H1 (cell line): ENCODE results near the gene ITGA6. TPM values are rescaled to one million over a fixed set of nuclear protein-coding genes. Genes with fewer than 3 reads are reported as not detected.

Experiments used
- CTCF ChIA-PET: fragments of 300-600 bp; sonication (Branson Sonifier 250); formaldehyde crosslinking; loops from one replicate; lab custom pipeline; 2021; ENCODE audit not compliant: partially characterized antibody; lab: Charles Lee
- POLR2A ChIA-PET: fragments of 300-600 bp; sonication (Branson Sonifier 250); formaldehyde crosslinking; loops from one replicate; lab custom pipeline; 2021; ENCODE audit warnings: inconsistent platforms; ENCODE audit not compliant: partially characterized antibody; lab: Charles Lee
- DNase-seq, 2 experiments: peaks; one replicate each; pipeline versions ENCODE4 v3.0.0 to v3.0.0-alpha.2; 2010 to 2022; ENCODE audit warnings: low spot score in 2 of 2, low read depth in 1 of 2, mixed read lengths in 1 of 2
- FAIRE-seq: peaks from 2 replicates; lab custom pipeline; 2011; peaks lifted over from hg19 to GRCh38; lab: Jason Lieb, UNC
- H2AFZ ChIP-seq: 2 replicates; pipeline ENCODE4 v1.8.1; 2012; ENCODE audit warnings: low read length, inconsistent platforms
- H2AK5ac ChIP-seq: 2 replicates; pipeline ENCODE4 v1.6.1; 2013; ENCODE audit warnings: low read depth, low read length
- H2BK120ac ChIP-seq: replicated peaks from 2 replicates; pipeline ENCODE3; 2013; ENCODE audit warnings: low read depth, low read length, inconsistent platforms
- H2BK12ac ChIP-seq: 2 replicates; pipeline ENCODE4 v1.6.1; 2013; ENCODE audit warnings: low read depth, low read length
- H2BK15ac ChIP-seq: 2 replicates; pipeline ENCODE4 v1.6.1; 2013; ENCODE audit warnings: low read length
- H2BK20ac ChIP-seq: 2 replicates; pipeline ENCODE4 v1.6.1; 2013; ENCODE audit warnings: low read length
- H2BK5ac ChIP-seq: 2 replicates; pipeline ENCODE4 v1.6.1; 2013; ENCODE audit warnings: low read depth, low read length
- H3K14ac ChIP-seq: 2 replicates; pipeline ENCODE4 v1.6.1; 2013; ENCODE audit warnings: inconsistent platforms; ENCODE audit not compliant: insufficient read length
- H3K18ac ChIP-seq: 2 replicates; pipeline ENCODE4 v1.6.1; 2013; ENCODE audit warnings: low read length; ENCODE audit errors: extremely low read depth
- H3K23ac ChIP-seq: 2 replicates; pipeline ENCODE4 v1.6.1; 2013; ENCODE audit warnings: inconsistent platforms; ENCODE audit not compliant: insufficient read length
- H3K23me2 ChIP-seq: 2 replicates; pipeline ENCODE4 v1.6.1; 2013; ENCODE audit warnings: low read depth, low read length
- H3K27ac ChIP-seq: 2 replicates; pipeline ENCODE4 v1.6.1; 2011; ENCODE audit warnings: low read depth, low read length, inconsistent platforms
- H3K27me3 ChIP-seq, 4 experiments: replicated peaks in 1 of 4; 1 replicate in 1 of 4; 2 replicates in 3 of 4; pipeline versions ENCODE4 v1.6.1 to v1.8.1; 2011 to 2013; ENCODE audit warnings: low read length in 3 of 4, mild to moderate bottlenecking in 3 of 4, inconsistent platforms in 2 of 4, mixed read lengths in 2 of 4, moderate library complexity in 1 of 4; ENCODE audit not compliant: control insufficient read depth in 3 of 4, insufficient read depth in 3 of 4; ENCODE audit errors: extremely low read depth in 1 of 4
- H3K36me3 ChIP-seq, 4 experiments: 2 replicates each; pipeline versions ENCODE4 v1.6.1 to v1.8.1; 2011 to 2013; ENCODE audit warnings: mild to moderate bottlenecking in 4 of 4, low read length in 3 of 4, moderate library complexity in 2 of 4, control low read depth in 1 of 4, inconsistent platforms in 1 of 4; ENCODE audit not compliant: insufficient read depth in 4 of 4, control insufficient read depth in 2 of 4
- H3K4ac ChIP-seq: replicated peaks from 2 replicates; pipeline ENCODE3; 2013; ENCODE audit warnings: low read length, low read depth, mixed read lengths, inconsistent platforms; ENCODE audit not compliant: insufficient read length
- H3K4me1 ChIP-seq, 4 experiments: replicated peaks in 1 of 4; 1 replicate in 1 of 4; 2 replicates in 3 of 4; pipeline versions ENCODE4 v1.6.1 to v1.8.1; 2011 to 2013; ENCODE audit warnings: low read length in 3 of 4, inconsistent platforms in 2 of 4, mixed read lengths in 1 of 4; ENCODE audit not compliant: insufficient read depth in 4 of 4, control insufficient read depth in 3 of 4
- H3K4me2 ChIP-seq, 2 experiments: 2 replicates each; pipeline versions ENCODE4 v1.6.1 to v1.8.1; 2011 to 2013; ENCODE audit warnings: low read depth in 2 of 2, low read length in 2 of 2, control low read depth in 1 of 2, inconsistent platforms in 1 of 2, mild to moderate bottlenecking in 1 of 2; ENCODE audit not compliant: insufficient read depth in 1 of 2
- H3K4me3 ChIP-seq, 4 experiments: fragments of 200-600, 300-600 bp in 1 of 4; sonication (generic), shearing (Covaris generic), sonication (Bioruptor Twin) in 1 of 4; 2 replicates each; pipeline versions ENCODE4 v1.5.1 to v1.8.1; 2011 to 2016; ENCODE audit warnings: low read length in 4 of 4, low read depth in 3 of 4, control low read depth in 2 of 4, inconsistent platforms in 2 of 4, mild to moderate bottlenecking in 2 of 4, mixed read lengths in 1 of 4, moderate library complexity in 1 of 4; ENCODE audit not compliant: insufficient read depth in 2 of 4; ENCODE audit errors: extremely low read depth in 1 of 4
- H3K56ac ChIP-seq: replicated peaks from 2 replicates; pipeline ENCODE3; 2013; ENCODE audit warnings: low read depth, mild to moderate bottlenecking, mixed read lengths, low read length, inconsistent platforms; ENCODE audit not compliant: insufficient read length
- H3K79me1 ChIP-seq: 2 replicates; pipeline ENCODE4 v1.6.1; 2013; ENCODE audit warnings: low read depth, low read length, control low read depth
- H3K79me2 ChIP-seq, 2 experiments: 2 replicates each; pipeline versions ENCODE4 v1.6.1 to v1.8.1; 2012 to 2013; ENCODE audit warnings: low read length in 2 of 2, mild to moderate bottlenecking in 2 of 2, inconsistent platforms in 1 of 2; ENCODE audit not compliant: insufficient read depth in 2 of 2, control insufficient read depth in 1 of 2
- H3K9ac ChIP-seq, 4 experiments: replicated peaks in 1 of 4; 1 replicate in 1 of 4; 2 replicates in 3 of 4; pipeline versions ENCODE4 v1.6.1 to v1.8.1; 2011 to 2013; ENCODE audit warnings: low read depth in 3 of 4, low read length in 3 of 4, control low read depth in 2 of 4, mild to moderate bottlenecking in 2 of 4, moderate library complexity in 2 of 4, inconsistent platforms in 1 of 4; ENCODE audit errors: extremely low read depth in 1 of 4
- H3K9me3 ChIP-seq, 2 experiments: 2 replicates each; pipeline versions ENCODE4 v1.6.1 to v1.8.1; 2012 to 2013; ENCODE audit warnings: mild to moderate bottlenecking in 2 of 2, moderate library complexity in 2 of 2, control low read depth in 1 of 2, inconsistent platforms in 1 of 2, low read depth in 1 of 2, low read length in 1 of 2, mixed read lengths in 1 of 2; ENCODE audit not compliant: insufficient read depth in 2 of 2
- H4K20me1 ChIP-seq, 2 experiments: replicated peaks in 1 of 2; 2 replicates each; pipeline versions ENCODE3 to v1.8.1; 2011 to 2013; ENCODE audit warnings: inconsistent platforms in 2 of 2, low read length in 2 of 2, mild to moderate bottlenecking in 1 of 2; ENCODE audit not compliant: insufficient read depth in 2 of 2, control insufficient read depth in 1 of 2
- H4K5ac ChIP-seq: 2 replicates; pipeline ENCODE4 v1.6.1; 2013; ENCODE audit warnings: low read length, low read depth, mixed read lengths, inconsistent platforms; ENCODE audit not compliant: insufficient read length
- H4K8ac ChIP-seq: 2 replicates; pipeline ENCODE4 v1.8.0; 2013; ENCODE audit warnings: mild to moderate bottlenecking, moderate library complexity, low read length, inconsistent platforms; ENCODE audit not compliant: insufficient read depth; ENCODE audit errors: extremely low read depth
- H4K91ac ChIP-seq: replicated peaks from 2 replicates; pipeline ENCODE3; 2013; ENCODE audit warnings: low read length, mixed read lengths, inconsistent platforms; ENCODE audit not compliant: insufficient read length
- ASH2L ChIP-seq: fragments of 200-600, 300-600 bp; sonication (generic); IDR thresholded peaks from one replicate; pipeline ENCODE4 v1.7.1; 2017; ENCODE audit warnings: low read length
- BACH1 ChIP-seq: IDR thresholded peaks from 2 replicates; pipeline ENCODE4 v1.6.1; 2012; ENCODE audit warnings: low read length, improper control_type of control experiment
- CBX8 ChIP-seq: fragments of 300-800, 300-1000 bp; sonication (generic); IDR thresholded peaks from 2 replicates; pipeline ENCODE4 v1.7.1; 2016; ENCODE audit warnings: low read depth, low read length, borderline replicate concordance
- POLR2A ChIP-seq, 2 experiments: IDR thresholded peaks; 1 replicate in 1 of 2; 2 replicates in 1 of 2; pipeline ENCODE4 v1.6.1; 2011; ENCODE audit warnings: low read depth in 2 of 2, low read length in 2 of 2, mild to moderate bottlenecking in 2 of 2; ENCODE audit errors: control extremely low read depth in 1 of 2
- RAD21 ChIP-seq, 2 experiments: IDR thresholded peaks in 1 of 2; conservative IDR thresholded peaks in 1 of 2; 2 replicates each; pipeline ENCODE4 v1.6.1; 2011; ENCODE audit warnings: low read depth in 2 of 2, low read length in 2 of 2, improper control_type of control experiment in 1 of 2, inconsistent platforms in 1 of 2, mild to moderate bottlenecking in 1 of 2, moderate library complexity in 1 of 2
- RBBP5 ChIP-seq: IDR thresholded peaks from 2 replicates; pipeline ENCODE4 v1.7.1; 2012; ENCODE audit warnings: low read depth, mild to moderate bottlenecking, inconsistent platforms, low read length, moderate library complexity, borderline replicate concordance
- SP1 ChIP-seq: IDR thresholded peaks from 2 replicates; pipeline ENCODE4 v1.6.1; 2011; ENCODE audit warnings: low read depth, low read length
- TEAD4 ChIP-seq: IDR thresholded peaks from 2 replicates; pipeline ENCODE4 v1.6.1; 2012; ENCODE audit warnings: low read depth, low read length, inconsistent platforms, mixed read lengths
- WGBS, 2 experiments: shearing (Covaris generic) in 1 of 2; methylation state at CpG; one replicate each; pipeline versions ENCODE4 v1.1.6 to v1.1.7; 2013 to 2015; ENCODE audit warnings: low lambda C conversion rate in 2 of 2, mixed read lengths in 2 of 2, inconsistent platforms in 1 of 2, low coverage in 1 of 2, missing lambda C conversion rate in 1 of 2; ENCODE audit not compliant: insufficient replicate concordance in 2 of 2, insufficient coverage in 1 of 2, insufficient read length in 1 of 2; ENCODE audit errors: extremely low coverage in 1 of 2, missing lambda C conversion rate in 1 of 2; 5-methylcytosine and 5-hydroxymethylcytosine counted together
- polyA plus RNA-seq, 7 experiments: library from polyadenylated mRNA; depleted of rRNA in 3 of 7; stranded (reverse) in 5 of 7; unstranded in 2 of 7; fragments of >200 nt in 5 of 7; fragments of 200-250 nt in 2 of 7; gene quantifications; 1 replicate in 5 of 7; 2 replicates in 1 of 7; 4 replicates in 1 of 7; pipeline versions ENCODE4 v1.2.1 to v1.2.3, GENCODE V29; 2011 to 2013; ENCODE audit warnings: missing spikeins in 2 of 7, mixed read lengths in 2 of 7
- total RNA-seq: library from RNA; stranded (reverse); fragmentation: NEBNext Ultra II Directional; extraction: Animal tissue kit (Norgen Biotek cat#: 25700); gene quantifications from 2 replicates; pipeline ENCODE4 v1.2.1, GENCODE V29; 2021

Gene ITGA6
- total and polyA plus RNA-seq, 2 of the 8 experiments (the other 6 are each of a cell fraction or from before 2014, with no cell fraction given) = 26.9 to 118 TPM

GRCh38 chr2:172381275-172382027 is 45.9 kb upstream of the ITGA6 start:
- Histone ChIP-seq H3K27me3 (no peaks in the 10 kb centered on the region; a peak in 3 of 7 replicates), H3K27ac (peak overlapping the region; percentile 97), H4K20me1 (no peaks in the 10 kb centered on the region), H3K36me3 (no peaks in the 10 kb centered on the region), H3K79me1 (no peaks in the 10 kb centered on the region), H3K4me3 (peak overlapping the region in 3 of 4 experiments; percentile 12 to 46 (median 19); a peak in 4 of 8 replicates), H4K8ac (peak overlapping the region; percentile 89; the same call in 1 of the 2 replicates), H3K56ac (peak overlapping the region; percentile 90), H3K4me1 (peaks cover 15 to 24% (median 19%) of the 10 kb centered on the region in 4 experiments), H3K23me2 (no peaks in the 10 kb centered on the region), H3K79me2 (no peaks in the 10 kb centered on the region), H3K23ac (no peak overlapping the region), H2BK120ac (peak overlapping the region; percentile 100), H4K5ac (peak overlapping the region; percentile 98), H2BK5ac (peak overlapping the region; percentile 100), H2BK12ac (peak overlapping the region; percentile 100), H2BK20ac (peak overlapping the region; percentile 99), H2BK15ac (0 out of 2 replicates have a peak overlapping the region, but pooled peaks have one; percentile 63), H3K18ac (peak overlapping the region; percentile 94), H4K91ac (peak overlapping the region; percentile 100), H2AK5ac (peak overlapping the region; percentile 99), H3K9me3 (peaks cover 0 to 6% of the 10 kb centered on the region in 2 experiments; a peak in 3 of 4 replicates), H3K9ac (peak overlapping the region in 3 of 4 experiments; percentile 31 to 73 (median 70); a peak in 6 of 7 replicates), H3K4me2 (peak overlapping the region; percentile 73 to 75), H3K14ac (no peak overlapping the region), H2AFZ (no peak overlapping the region), H3K4ac (peak overlapping the region; percentile 100)
- WGBS, 2 experiments = 3% methylated on average over 3 of the region's 3 CpGs; no CpG with 5 or more reads in 1 of the 2 experiments
- TF ChIP-seq TEAD4 (0 out of 2 replicates have a peak, but pooled peaks have one; percentile 34), POLR2A (IDR thresholded peaks at IDR 0.05; ENCODE audit: control extremely low read depth in 1 of 2, low read depth in 2 of 2, low read length in 2 of 2) (0 out of 3 replicates have a peak, but pooled peaks of 1 of the 2 experiments have one; percentile 3), BACH1 (no peak), RAD21 (IDR thresholded peaks at IDR 0.05 in 1 of 2, conservative IDR thresholded peaks at IDR 0.05 in 1 of 2; ENCODE audit: low read depth in 2 of 2, low read length in 2 of 2) (0 out of 4 replicates have a peak, but pooled peaks of 1 of the 2 experiments have one; percentile 4), ASH2L (peak; percentile 69), CBX8 (no peak), RBBP5 (peak; percentile 68; the same call in 1 of the 2 replicates), SP1 (peak; percentile 37; the same call in 1 of the 2 replicates)
- ChIA-PET CTCF (interaction anchor here (0.6 to 5.2 kb wide), 17 partner anchors 9 to 965 kb away, joined by 3 to 31 read pairs (median 3); partner anchors contain the start of gene ITGA6), POLR2A (interaction anchor here (0.8 to 3.1 kb wide), 24 partner anchors 9 to 176 kb away, joined by 3 to 24 read pairs (median 4); partner anchors contain the start of gene ITGA6)
- FAIRE-seq (no peak), DNase-seq (peak in 1 of 2 experiments; percentile 57)
